Measurements from ENCODE around the gene SLC44A4. TPM values are rescaled to one million over a fixed set of nuclear protein-coding genes. Genes with fewer than 3 reads are reported as not detected.

Gene SLC44A4
- total and polyA plus RNA-seq, 11 donors, result 0.07 TPM; not detected in 10

- no peaks in the 10 kb centered on the region for H3K9me3 ChIP-seq
- ATAC-seq, result no peak
Measured at GRCh38 chr6:31876357-31876756, 2.4 kb downstream of the SLC44A4 start.

GRCh38 chr6:31875877-31876276 lies 2.9 kb downstream of the SLC44A4 start:
- TF ChIP-seq POLR2A (IDR thresholded peaks at IDR 0.05) (no peak), CTCF (IDR thresholded peaks at IDR 0.05) (no peak)
- Histone ChIP-seq H3K9me3 (no peaks in the 10 kb centered on the region), H3K36me3 (peaks cover 0 to 17% (median 14%) of the 10 kb centered on the region in 9 donors), H3K4me1 (no peaks in the 10 kb centered on the region), H3K4me3 (no peak overlapping the region), H3K27me3 (no peaks in the 10 kb centered on the region), H3K27ac (no peak overlapping the region)
- intact Hi-C loops (cut with DNase I), result loop anchor here in 1 of 10 donors (5.0 kb wide), 1 partner anchor 199 kb away; no protein-coding TSS in a partner anchor
- WGBS, 4 donors, result 63 to 78% (median 67%) methylated on average over 5 of the region's 5 CpGs
- ATAC-seq (no peak), DNase-seq (no peak)

More at GRCh38 chr6:31876357-31876756, 2.4 kb downstream of the SLC44A4 start:
- TF ChIP-seq POLR2A (IDR thresholded peaks at IDR 0.05) (no peak), CTCF (IDR thresholded peaks at IDR 0.05) (no peak)
- H3K27ac ChIP-seq, result no peak overlapping the region
- WGBS, 4 donors, result 89 to 93% (median 90%) methylated on average over 7 of the region's 7 CpGs
- H3K36me3 ChIP-seq, result peaks cover 0 to 22% (median 19%) of the 10 kb centered on the region in 9 donors
- DNase-seq, result no peak
- intact Hi-C loops (cut with DNase I), result loop anchor here in 1 of 10 donors (5.0 kb wide), 1 partner anchor 199 kb away; no protein-coding TSS in a partner anchor
- H3K27me3 ChIP-seq, result no peaks in the 10 kb centered on the region
- no peak overlapping the region for H3K4me3 ChIP-seq
- no peaks in the 10 kb centered on the region for H3K4me1 ChIP-seq

- Histone ChIP-seq H3K9me3 (no peaks in the 10 kb centered on the region), H3K27ac (no peak overlapping the region), H3K36me3 (peaks cover 0 to 9% (median 5%) of the 10 kb centered on the region in 9 donors), H3K27me3 (no peaks in the 10 kb centered on the region), H3K4me1 (no peaks in the 10 kb centered on the region), H3K4me3 (no peak overlapping the region)
- intact Hi-C loops (cut with DNase I), result loop anchor here in 1 of 10 donors (5.0 kb wide), 1 partner anchor 198 kb away; no protein-coding TSS in a partner anchor
- DNase-seq, result no peak
- TF ChIP-seq POLR2A (IDR thresholded peaks at IDR 0.05) (no peak), CTCF (IDR thresholded peaks at IDR 0.05) (no peak)
- 69 to 81% (median 75%) methylated on average over 5 of the region's 5 CpGs for WGBS, 4 donors
- ATAC-seq, result no peak
Measured at GRCh38 chr6:31874836-31875572, 3.8 kb downstream of the SLC44A4 start.

- Histone ChIP-seq H3K4me3 (no peak overlapping the region), H3K36me3 (peaks cover 0 to under 1% (median 0%) of the 10 kb centered on the region in 9 donors), H3K27me3 (no peaks in the 10 kb centered on the region), H3K27ac (no peak overlapping the region), H3K9me3 (no peaks in the 10 kb centered on the region), H3K4me1 (no peaks in the 10 kb centered on the region)
- TF ChIP-seq CTCF (IDR thresholded peaks at IDR 0.05) (no peak), POLR2A (IDR thresholded peaks at IDR 0.05) (no peak)
- no peak for DNase-seq
- intact Hi-C loops (cut with DNase I), result no loop called here
- 46 to 79% (median 57%) methylated on average over 1 to 4 of the region's 4 CpGs for WGBS, 4 donors
- no peak for ATAC-seq
Measured at GRCh38 chr6:31874084-31874670, 4.6 kb downstream of the SLC44A4 start.
